ENCODE data around the gene BCAN. TPM values are rescaled to one million over a fixed set of nuclear protein-coding genes. Genes with fewer than 3 reads are reported as not detected.
A peak's percentile ranks its signal among the peaks of the same experiment; 100 is the strongest.

BCAN gene
- total and polyA plus RNA-seq, 2 of the 8 experiments (the other 6 are each of a cell fraction or from before 2014, with no cell fraction given) = 4.5 to 24.0 TPM

- H3K9ac ChIP-seq (replicated peaks in 1 of 4; ENCODE audit: extremely low read depth in 1 of 4, low read depth in 3 of 4, low read length in 3 of 4) = peak overlapping the region in 3 of 4 experiments; percentile 29 to 51 (median 46); a peak in 5 of 7 replicates
- H4K91ac ChIP-seq (replicated peaks; ENCODE audit: insufficient read length, low read length) = no peak overlapping the region
- ChIA-PET CTCF (ENCODE audit: partially characterized antibody) (interaction anchor here (1.2 to 66.0 kb wide), 8 partner anchors 0 to 156 kb away, joined by 3 to 4284 read pairs (median 24); partner anchors contain the start of genes CRABP2, INSRR, ISG20L2 and METTL25B), POLR2A (ENCODE audit: partially characterized antibody) (interaction anchor here (0.8 to 16.9 kb wide), 12 partner anchors 9 to 69 kb away, joined by 3 to 530 read pairs (median 12); partner anchors contain the start of genes ISG20L2, METTL25B, MRPL24 and NES)
- no peak overlapping the region for H3K14ac ChIP-seq (ENCODE audit: insufficient read length)
- H3K4me2 ChIP-seq (ENCODE audit: insufficient read depth in 1 of 2, low read depth in 2 of 2, low read length in 2 of 2) = peak overlapping the region; percentile 77 to 94
- H2AFZ ChIP-seq (ENCODE audit: low read length) = no peak overlapping the region
- H2BK12ac ChIP-seq (ENCODE audit: low read depth, low read length) = 0 out of 2 replicates have a peak overlapping the region, but pooled peaks have one; percentile 9
- no peak overlapping the region for H2BK20ac ChIP-seq (ENCODE audit: low read length)
- DNase-seq (ENCODE audit: low read depth in 1 of 2, low spot score in 2 of 2) (peak in 1 of 2 experiments; percentile 64), FAIRE-seq (no peak)
- WGBS, 2 experiments (ENCODE audit: extremely low coverage in 1 of 2, insufficient coverage in 1 of 2, insufficient read length in 1 of 2, insufficient replicate concordance in 2 of 2, low coverage in 1 of 2, low lambda C conversion rate in 2 of 2, missing lambda C conversion rate in 1 of 2) = 2% methylated on average over 22 of the region's 29 CpGs; no CpG with 5 or more reads in 1 of the 2 experiments
- peaks cover 4% of the 10 kb centered on the region; the same call in 1 of the 2 replicates for H3K79me1 ChIP-seq (ENCODE audit: low read depth, low read length)
- H3K23ac ChIP-seq (ENCODE audit: insufficient read length) = no peak overlapping the region
- H3K79me2 ChIP-seq (ENCODE audit: control insufficient read depth in 1 of 2, insufficient read depth in 2 of 2, low read length in 2 of 2) = peaks cover 7 to 24% of the 10 kb centered on the region in 2 experiments; a peak in 2 of 4 replicates
- no peak overlapping the region for H2BK5ac ChIP-seq (ENCODE audit: low read depth, low read length)
- peaks cover 6 to 14% of the 10 kb centered on the region in 2 experiments for H4K20me1 ChIP-seq (replicated peaks in 1 of 2; ENCODE audit: control insufficient read depth in 1 of 2, insufficient read depth in 2 of 2, low read length in 2 of 2)
- peak overlapping the region; percentile 34 for H4K5ac ChIP-seq (ENCODE audit: insufficient read length, low read depth, low read length)
- no peaks in the 10 kb centered on the region for H3K9me3 ChIP-seq (ENCODE audit: insufficient read depth in 2 of 2, low read depth in 1 of 2, low read length in 1 of 2)
- H3K27me3 ChIP-seq (replicated peaks in 1 of 4; ENCODE audit: control insufficient read depth in 3 of 4, extremely low read depth in 1 of 4, insufficient read depth in 3 of 4, low read length in 3 of 4) = peaks cover 0 to 19% (median 8%) of the 10 kb centered on the region in 4 experiments; a peak in 4 of 7 replicates
- H3K18ac ChIP-seq (ENCODE audit: extremely low read depth, low read length) = peak overlapping the region; percentile 95
- peak overlapping the region; percentile 83 for H3K56ac ChIP-seq (replicated peaks; ENCODE audit: insufficient read length, low read depth, low read length)
- H3K4ac ChIP-seq (replicated peaks; ENCODE audit: insufficient read length, low read depth, low read length) = no peak overlapping the region
- H3K4me1 ChIP-seq (replicated peaks in 1 of 4; ENCODE audit: control insufficient read depth in 3 of 4, insufficient read depth in 4 of 4, low read length in 3 of 4) = peaks cover 27 to 48% (median 36%) of the 10 kb centered on the region in 4 experiments
- H2AK5ac ChIP-seq (ENCODE audit: low read depth, low read length) = no peak overlapping the region
- H3K4me3 ChIP-seq (ENCODE audit: extremely low read depth in 1 of 4, insufficient read depth in 2 of 4, low read depth in 3 of 4, low read length in 4 of 4) = peak overlapping the region; percentile 50 to 80 (median 70)
- no peak for TF ChIP-seq NRF1 (IDR thresholded peaks at IDR 0.05; ENCODE audit: low read depth, low read length)
- peak; percentile 30; the same call in 1 of the 2 replicates for TF ChIP-seq MAX (IDR thresholded peaks at IDR 0.05)
- TF ChIP-seq, protein P1, sequence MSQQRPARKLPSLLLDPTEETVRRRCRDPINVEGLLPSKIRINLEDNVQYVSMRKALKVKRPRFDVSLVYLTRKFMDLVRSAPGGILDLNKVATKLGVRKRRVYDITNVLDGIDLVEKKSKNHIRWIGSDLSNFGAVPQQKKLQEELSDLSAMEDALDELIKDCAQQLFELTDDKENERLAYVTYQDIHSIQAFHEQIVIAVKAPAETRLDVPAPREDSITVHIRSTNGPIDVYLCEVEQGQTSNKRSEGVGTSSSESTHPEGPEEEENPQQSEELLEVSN (IDR thresholded peaks at IDR 0.05) = peak; percentile 77
- TF ChIP-seq JUND (IDR thresholded peaks at IDR 0.05; ENCODE audit: low read length) = 0 out of 2 replicates have a peak, but pooled peaks have one; percentile 20
- peak in 1 of 2 experiments; percentile 9; a peak in 1 of 3 replicates for TF ChIP-seq POLR2A (IDR thresholded peaks at IDR 0.05; ENCODE audit: control extremely low read depth in 1 of 2, low read depth in 2 of 2, low read length in 2 of 2)
- TF ChIP-seq RXRA (IDR thresholded peaks at IDR 0.05; ENCODE audit: insufficient read depth, low read depth, low read length) = no peak
- no peak for TF ChIP-seq BRCA1 (IDR thresholded peaks at IDR 0.05; ENCODE audit: low read depth, low read length)
- no peak overlapping the region for H2BK120ac ChIP-seq (replicated peaks; ENCODE audit: low read depth, low read length)
- peaks cover 31% of the 10 kb centered on the region; the same call in 1 of the 2 replicates for H3K23me2 ChIP-seq (ENCODE audit: low read depth, low read length)
- peak overlapping the region; percentile 62; the same call in 1 of the 2 replicates for H4K8ac ChIP-seq (ENCODE audit: extremely low read depth, insufficient read depth, low read length)
- H3K27ac ChIP-seq (ENCODE audit: low read depth, low read length) = no peak overlapping the region
- H2BK15ac ChIP-seq (ENCODE audit: low read length) = no peak overlapping the region
- peaks cover 6 to 22% (median 13%) of the 10 kb centered on the region in 4 experiments for H3K36me3 ChIP-seq (ENCODE audit: control insufficient read depth in 2 of 4, insufficient read depth in 4 of 4, low read length in 3 of 4)
These were observed 63.0 kb downstream of the BCAN start for GRCh38 chr1:156704930-156705320.

Measured in H1 (cell line).